BLaER1 (cell line): Measurements from ENCODE around the gene CPSF2.
"Not testable (repeated sequence)": the region's sequence is repeated elsewhere in the genome, so short reads cannot be mapped to it uniquely, and the experiment has no call there.

Experiments
- H3K27ac ChIP-seq: shearing (Covaris generic); formaldehyde crosslinking; 2 replicates; pipeline ENCODE4 v1.8.1; 2022
- H3K27me3 ChIP-seq: shearing (Covaris generic); formaldehyde crosslinking; 2 replicates; pipeline ENCODE4 v1.8.1; 2022
- H3K36me3 ChIP-seq: shearing (Covaris generic); formaldehyde crosslinking; 2 replicates; pipeline ENCODE4 v1.8.1; 2022
- H3K4me1 ChIP-seq: shearing (Covaris generic); formaldehyde crosslinking; 2 replicates; pipeline ENCODE4 v1.8.1; 2022
- H3K4me2 ChIP-seq: shearing (Covaris generic); formaldehyde crosslinking; 2 replicates; pipeline ENCODE4 v1.8.1; 2022
- H3K4me3 ChIP-seq: shearing (Covaris generic); formaldehyde crosslinking; 2 replicates; pipeline ENCODE4 v1.8.1; 2022
- H3K9ac ChIP-seq: shearing (Covaris generic); formaldehyde crosslinking; 2 replicates; pipeline ENCODE4 v1.8.1; 2022
- H3K9me3 ChIP-seq: shearing (Covaris generic); formaldehyde crosslinking; 2 replicates; pipeline ENCODE4 v1.8.1; 2022
- H4K20me1 ChIP-seq: shearing (Covaris generic); formaldehyde crosslinking; 2 replicates; pipeline ENCODE4 v1.8.1; 2022
- Cebpa-rat ChIP-seq: shearing (Covaris generic); IDR thresholded peaks from 2 replicates; pipeline ENCODE4 v1.8.1; 2022

CPSF2 gene

DNA sequence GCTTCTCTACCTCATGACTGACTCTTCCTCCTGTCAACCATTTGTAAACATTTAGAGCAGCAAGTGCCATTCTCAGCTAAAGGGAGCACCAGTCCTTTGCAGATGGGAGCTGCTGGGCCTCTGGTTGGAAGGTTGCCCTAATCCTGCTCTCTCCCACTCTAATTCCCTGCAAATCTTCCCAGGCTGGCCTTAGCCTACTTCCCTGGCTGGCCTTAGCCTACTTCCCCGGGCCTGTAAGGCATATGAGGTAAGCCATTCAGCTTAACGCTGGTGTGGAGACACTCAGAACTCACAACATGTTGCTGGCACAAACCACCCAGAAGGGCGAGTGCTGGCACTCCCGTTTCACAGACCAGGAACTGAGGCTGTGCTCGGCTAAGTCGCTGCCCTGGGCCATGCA, 69.0 kb downstream of the CPSF2 start:
- TF ChIP-seq Cebpa-rat = no peak
- Histone ChIP-seq H3K4me1 (no peaks in the 10 kb centered on the region), H3K4me2 (no peak overlapping the region), H3K9me3 (peaks cover 24% of the 10 kb centered on the region), H3K4me3 (no peak overlapping the region), H3K27ac (no peak overlapping the region), H3K27me3 (no peaks in the 10 kb centered on the region), H3K9ac (no peak overlapping the region), H4K20me1 (no peaks in the 10 kb centered on the region), H3K36me3 (no peaks in the 10 kb centered on the region)

DNA sequence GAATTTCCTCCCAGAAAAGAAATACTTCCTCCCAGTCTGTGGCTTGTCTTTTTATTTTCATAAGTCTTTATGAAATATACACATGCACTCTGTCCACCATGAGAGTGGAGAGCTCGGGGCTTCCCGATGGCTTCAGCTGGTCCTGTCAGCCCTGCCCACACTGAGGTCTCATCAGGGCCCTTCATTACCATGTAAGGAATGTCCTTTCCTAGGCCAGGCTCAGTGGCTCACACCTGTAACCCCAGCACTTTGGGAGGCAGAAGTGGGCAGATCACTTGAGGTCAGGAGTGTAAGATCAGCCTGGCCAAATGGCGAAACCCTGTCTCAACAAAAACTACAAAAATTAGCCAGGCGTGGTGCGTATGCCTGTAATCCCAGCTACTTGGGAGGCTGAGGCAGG, 77.0 kb downstream of the CPSF2 start:
- Histone ChIP-seq H3K36me3 (no peaks in the 10 kb centered on the region), H3K9ac (no peak overlapping the region), H3K4me3 (no peak overlapping the region), H3K27me3 (no peaks in the 10 kb centered on the region), H4K20me1 (no peaks in the 10 kb centered on the region), H3K4me1 (0 out of 2 replicates have a peak, but pooled peaks cover under 1% of the 10 kb centered on the region), H3K4me2 (no peak overlapping the region), H3K9me3 (no peaks in the 10 kb centered on the region), H3K27ac (no peak overlapping the region)
- no peak for TF ChIP-seq Cebpa-rat

DNA sequence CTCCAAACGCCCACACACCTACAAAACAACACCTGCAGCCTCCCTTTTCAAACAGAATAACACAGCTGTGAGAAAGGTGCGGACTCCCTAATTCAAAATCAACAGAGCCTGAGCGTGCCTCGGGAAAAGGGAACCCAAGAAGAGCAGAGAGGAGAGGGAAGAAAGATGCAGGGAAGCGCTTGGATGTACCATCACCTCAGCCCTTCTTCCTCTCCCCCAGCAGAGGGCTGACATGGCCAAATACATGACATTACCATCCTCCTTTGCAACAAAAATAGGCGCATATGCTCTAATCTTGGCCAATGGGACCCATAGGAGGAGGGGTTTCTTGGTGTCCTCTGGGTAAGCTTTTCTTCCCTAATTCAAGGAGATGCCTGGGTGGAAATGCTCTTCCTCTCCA, 78.0 kb downstream of the CPSF2 start:
- Histone ChIP-seq H3K9ac (no peak overlapping the region), H3K4me2 (no peak overlapping the region), H3K27me3 (no peaks in the 10 kb centered on the region), H3K27ac (no peak overlapping the region), H3K9me3 (no peaks in the 10 kb centered on the region), H3K4me3 (no peak overlapping the region), H3K4me1 (0 out of 2 replicates have a peak, but pooled peaks cover 4% of the 10 kb centered on the region), H3K36me3 (no peaks in the 10 kb centered on the region), H4K20me1 (no peaks in the 10 kb centered on the region)
- TF ChIP-seq Cebpa-rat = no peak

DNA sequence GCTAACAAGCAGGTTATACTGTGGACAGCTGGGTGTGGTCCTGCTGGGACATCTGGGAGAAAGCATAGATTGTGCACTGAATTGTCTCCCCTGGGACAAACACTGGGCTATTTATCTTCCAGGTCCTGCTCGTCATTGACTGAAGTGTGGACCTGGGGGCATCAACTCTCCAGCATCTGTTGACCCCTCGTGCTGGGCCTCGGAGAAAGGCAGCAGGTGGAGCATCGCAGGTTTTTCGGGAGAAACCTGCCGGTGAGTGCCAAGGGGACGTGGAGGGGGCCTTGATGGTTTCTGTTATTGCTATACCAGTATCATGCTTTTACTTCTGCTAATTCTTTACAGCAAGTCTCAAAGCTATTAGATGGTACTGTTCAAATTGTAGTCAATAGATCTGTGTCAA, 81.3 kb downstream of the CPSF2 start:
- no peaks in the 10 kb centered on the region for H4K20me1 ChIP-seq
- H3K36me3 ChIP-seq = no peaks in the 10 kb centered on the region
- TF ChIP-seq Cebpa-rat = no peak
- H3K4me3 ChIP-seq = no peak overlapping the region
- H3K4me2 ChIP-seq = no peak overlapping the region
- H3K9ac ChIP-seq = no peak overlapping the region
- no peaks in the 10 kb centered on the region for H3K27me3 ChIP-seq
- peaks cover 19% of the 10 kb centered on the region for H3K4me1 ChIP-seq
- H3K9me3 ChIP-seq = no peaks in the 10 kb centered on the region
- H3K27ac ChIP-seq = no peak overlapping the region

DNA sequence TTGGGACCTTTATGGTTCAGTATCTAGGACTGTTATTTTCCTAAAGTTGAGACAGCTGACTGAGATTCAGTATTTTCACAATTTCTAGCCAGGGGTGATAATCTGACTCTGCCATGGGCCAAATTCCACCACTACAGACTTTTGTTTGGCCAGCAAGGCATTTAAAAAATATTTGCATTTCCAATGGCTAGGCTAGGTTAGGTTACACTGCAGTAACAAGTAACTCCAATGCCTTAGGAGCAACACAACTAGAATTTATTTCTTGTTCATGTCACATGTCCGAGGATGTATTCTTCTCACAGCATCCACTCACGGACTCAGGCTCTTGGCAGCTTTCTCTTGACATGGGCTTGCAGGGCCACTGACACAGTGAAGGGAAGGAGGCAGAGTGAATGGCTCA, 83.0 kb downstream of the CPSF2 start:
- Histone ChIP-seq H3K27me3 (no peaks in the 10 kb centered on the region), H3K9me3 (no peaks in the 10 kb centered on the region), H3K4me2 (no peak overlapping the region), H3K36me3 (no peaks in the 10 kb centered on the region), H3K9ac (no peak overlapping the region), H3K4me3 (no peak overlapping the region), H4K20me1 (no peaks in the 10 kb centered on the region), H3K27ac (no peak overlapping the region), H3K4me1 (peaks cover 19% of the 10 kb centered on the region)
- TF ChIP-seq Cebpa-rat = no peak

DNA sequence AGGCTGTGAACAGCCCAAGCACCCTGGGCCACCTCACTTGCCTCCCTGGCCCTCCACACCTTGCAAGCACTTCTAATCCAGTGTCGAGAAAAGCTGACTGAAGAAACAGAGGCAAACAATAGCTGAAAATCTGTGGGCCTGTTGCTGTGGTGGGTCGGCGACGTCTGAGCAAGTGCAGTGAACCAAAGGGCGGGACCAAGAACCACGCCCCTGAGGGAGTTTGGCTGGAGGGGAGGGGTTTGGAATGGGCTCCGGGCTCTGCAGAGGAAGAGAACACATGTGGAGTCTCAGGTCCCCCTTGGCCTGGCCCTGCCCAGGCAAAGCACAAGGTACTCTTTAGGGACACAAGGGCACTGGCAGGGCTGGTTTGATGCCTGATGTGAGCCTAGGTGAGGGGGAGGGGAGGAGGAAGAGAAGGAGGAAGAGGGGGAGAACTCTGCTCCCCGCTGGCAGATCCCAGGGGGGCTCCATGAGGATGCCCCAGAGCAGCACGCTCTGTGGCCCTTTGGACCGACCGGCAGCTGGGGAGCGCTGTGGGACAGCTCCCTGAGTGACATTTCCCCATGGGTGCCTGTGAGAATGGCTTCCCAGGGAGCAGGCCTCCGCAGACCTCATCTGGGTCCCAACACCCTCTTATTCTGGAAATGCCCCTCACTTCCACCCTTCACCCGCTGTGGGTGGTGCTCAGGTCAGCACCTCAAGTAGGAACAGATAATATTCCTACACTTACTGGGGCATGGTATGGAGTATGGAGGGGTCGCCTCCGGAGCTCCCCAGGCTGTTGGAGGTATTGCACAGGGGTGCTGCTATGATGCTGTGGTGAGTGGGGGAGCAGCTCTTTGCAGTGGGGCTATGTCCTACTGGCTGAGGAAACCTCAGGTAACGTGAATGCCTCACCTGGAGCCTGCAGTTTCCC, 85.5 kb downstream of the CPSF2 start:
- peaks cover 8% of the 10 kb centered on the region; the same call in 1 of the 2 replicates for H3K9me3 ChIP-seq
- H3K9ac ChIP-seq = no peak overlapping the region; the same call in 1 of the 2 replicates
- H3K36me3 ChIP-seq = no peaks in the 10 kb centered on the region
- peak overlapping the region; percentile 38; the same call in 1 of the 2 replicates for H3K27ac ChIP-seq
- peak overlapping the region; percentile 75 for H3K4me2 ChIP-seq
- H3K4me3 ChIP-seq = no peak overlapping the region
- TF ChIP-seq Cebpa-rat = no peak
- no peaks in the 10 kb centered on the region for H4K20me1 ChIP-seq
- peaks cover 19% of the 10 kb centered on the region for H3K4me1 ChIP-seq
- no peaks in the 10 kb centered on the region for H3K27me3 ChIP-seq

DNA sequence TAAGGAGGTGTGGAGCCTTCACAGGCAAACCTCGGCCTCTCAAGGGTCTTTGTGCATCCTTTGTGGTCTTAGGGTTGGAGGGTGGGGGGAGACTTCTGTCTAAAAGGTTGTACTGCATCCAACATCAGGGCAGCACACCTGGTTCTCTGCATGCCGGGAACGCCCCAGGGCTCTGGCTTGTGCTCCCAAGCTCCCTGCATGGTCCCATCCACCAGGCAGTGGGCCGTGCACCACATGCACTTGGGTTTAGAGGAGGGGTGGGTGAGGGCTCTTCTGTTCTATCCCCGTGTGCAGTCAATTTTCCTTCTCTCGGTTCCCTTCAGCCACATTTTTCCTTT, 86.1 kb downstream of the CPSF2 start:
- Histone ChIP-seq H3K27me3 (no peaks in the 10 kb centered on the region), H4K20me1 (no peaks in the 10 kb centered on the region), H3K4me1 (peaks cover 19% of the 10 kb centered on the region), H3K9ac (no peak overlapping the region), H3K36me3 (no peaks in the 10 kb centered on the region), H3K27ac (no peak overlapping the region), H3K9me3 (peaks cover 8% of the 10 kb centered on the region; the same call in 1 of the 2 replicates), H3K4me2 (peak overlapping the region; percentile 75; the same call in 1 of the 2 replicates), H3K4me3 (no peak overlapping the region)
- TF ChIP-seq Cebpa-rat = no peak

DNA sequence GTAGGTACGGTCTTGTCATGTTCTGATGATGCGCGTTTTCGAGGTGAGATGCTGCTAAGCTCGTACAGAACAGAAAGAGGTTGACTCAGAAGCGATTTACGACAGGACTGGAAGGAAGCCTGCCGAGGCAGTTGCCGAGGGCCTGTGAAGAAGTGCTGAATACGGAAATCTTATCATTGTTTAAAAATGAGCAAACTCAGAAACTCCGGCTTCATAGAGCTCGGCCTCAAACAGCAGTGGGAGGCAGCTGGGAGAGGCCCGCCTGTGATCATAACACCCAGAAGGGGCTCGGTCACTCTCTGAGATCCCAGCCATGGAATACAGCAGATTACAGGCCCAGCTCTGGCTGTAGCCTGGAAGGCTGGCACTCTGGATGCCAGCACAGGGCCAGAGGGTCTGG, 87.4 kb downstream of the CPSF2 start:
- H3K27me3 ChIP-seq = no peaks in the 10 kb centered on the region
- no peak overlapping the region for H3K9ac ChIP-seq
- H3K27ac ChIP-seq = no peak overlapping the region
- H3K4me2 ChIP-seq = no peak overlapping the region
- no peaks in the 10 kb centered on the region for H4K20me1 ChIP-seq
- no peaks in the 10 kb centered on the region for H3K36me3 ChIP-seq
- H3K4me3 ChIP-seq = no peak overlapping the region
- peaks cover 8% of the 10 kb centered on the region; the same call in 1 of the 2 replicates for H3K9me3 ChIP-seq
- no peak for TF ChIP-seq Cebpa-rat
- peaks cover 15% of the 10 kb centered on the region for H3K4me1 ChIP-seq

DNA sequence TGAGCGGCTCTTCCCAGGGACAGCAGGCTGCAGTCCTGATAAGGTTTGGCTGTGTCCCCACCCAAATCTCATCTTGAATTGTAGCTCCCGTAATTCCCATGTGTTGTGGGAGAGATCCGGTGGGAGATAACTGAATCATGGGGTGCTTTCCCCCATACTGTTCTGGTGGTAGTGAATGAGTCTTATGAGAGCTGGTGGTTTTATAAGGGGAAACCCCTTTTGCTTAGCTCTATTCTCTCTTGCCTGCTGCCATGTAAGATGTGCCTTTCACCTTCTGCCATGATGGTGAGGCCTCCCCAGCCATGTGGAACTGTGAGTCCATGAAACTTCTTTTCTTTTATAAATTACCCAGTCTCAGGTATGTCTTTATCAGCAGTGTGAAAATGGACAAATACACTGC, 91.4 kb downstream of the CPSF2 start:
- not testable (repeated sequence) for H3K36me3 ChIP-seq, H3K9ac ChIP-seq

DNA sequence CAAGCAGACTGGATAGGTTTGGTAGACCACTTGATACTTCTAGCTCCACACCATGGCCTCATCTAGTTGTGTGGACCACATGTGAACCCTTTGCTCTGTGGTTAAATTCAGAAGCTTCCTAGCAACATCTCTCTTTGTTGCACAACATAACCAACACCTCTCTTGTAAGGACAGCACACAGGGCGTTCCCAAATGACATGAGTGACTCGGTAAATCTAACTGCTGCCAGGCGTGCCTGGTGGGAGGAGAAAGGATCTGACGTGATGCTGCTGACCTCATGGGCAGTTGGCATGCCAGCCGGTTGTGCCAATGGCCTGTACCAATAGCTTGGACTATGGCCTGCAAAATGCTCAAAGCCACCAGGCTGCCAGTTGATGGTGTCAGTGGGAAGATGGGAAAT, 93.8 kb downstream of the CPSF2 start:
- Histone ChIP-seq H3K9me3 (peaks cover 8% of the 10 kb centered on the region; the same call in 1 of the 2 replicates), H3K27me3 (no peaks in the 10 kb centered on the region), H3K9ac (no peak overlapping the region), H3K36me3 (no peaks in the 10 kb centered on the region), H3K4me3 (no peak overlapping the region), H3K4me1 (no peaks in the 10 kb centered on the region), H3K27ac (no peak overlapping the region), H3K4me2 (no peak overlapping the region), H4K20me1 (no peaks in the 10 kb centered on the region)
- TF ChIP-seq Cebpa-rat = no peak

More for the DNA sequence above, 91.4 kb downstream of the CPSF2 start:
- not testable (repeated sequence) for H3K27ac ChIP-seq, H3K9me3 ChIP-seq, H3K4me1 ChIP-seq, H3K4me2 ChIP-seq, H3K4me3 ChIP-seq, H4K20me1 ChIP-seq, H3K27me3 ChIP-seq

DNA sequence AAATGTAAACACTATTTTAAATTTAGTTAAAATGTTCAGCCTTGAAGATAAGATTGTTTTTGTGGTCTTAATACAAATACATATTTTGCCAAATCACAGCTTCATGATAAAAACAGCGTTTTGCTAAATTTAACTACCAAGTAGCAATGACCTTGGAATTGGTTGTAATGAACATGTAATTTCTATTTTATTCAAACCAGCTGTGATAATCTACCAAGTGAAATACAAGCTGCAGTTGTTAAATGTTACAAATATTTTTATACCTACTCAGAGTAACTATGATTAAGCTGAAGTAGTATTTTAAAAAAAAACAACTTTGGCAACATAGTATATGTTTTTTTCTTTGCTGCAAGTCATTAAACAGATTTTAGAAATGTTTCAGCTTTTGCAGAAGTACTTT, 96.2 kb downstream of the CPSF2 start:
- H3K4me1 ChIP-seq = no peaks in the 10 kb centered on the region
- no peaks in the 10 kb centered on the region for H4K20me1 ChIP-seq
- no peak overlapping the region for H3K4me3 ChIP-seq
- H3K27ac ChIP-seq = no peak overlapping the region
- no peaks in the 10 kb centered on the region for H3K27me3 ChIP-seq
- no peak for TF ChIP-seq Cebpa-rat
- H3K9ac ChIP-seq = no peak overlapping the region
- H3K4me2 ChIP-seq = no peak overlapping the region
- no peaks in the 10 kb centered on the region for H3K36me3 ChIP-seq
- H3K9me3 ChIP-seq = no peaks in the 10 kb centered on the region
